Measurements from ENCODE around the gene FRRS1.

Gene FRRS1

GRCh38 chr1:99728494-99729235 is 37.8 kb downstream of the FRRS1 start:
- peak; percentile 93 for FAIRE-seq

- FAIRE-seq = no peak
Measured at GRCh38 chr1:99727575-99728185, 38.8 kb downstream of the FRRS1 start.

- no peak for FAIRE-seq
Measured at GRCh38 chr1:99726818-99727217, 39.6 kb downstream of the FRRS1 start.

GRCh38 chr1:99726407-99726806 is 40.0 kb downstream of the FRRS1 start:
- no peak for FAIRE-seq

GRCh38 chr1:99725996-99726395 is 40.4 kb downstream of the FRRS1 start:
- no peak for FAIRE-seq

GRCh38 chr1:99723251-99723650 is 43.2 kb downstream of the FRRS1 start:
- FAIRE-seq = no peak

- FAIRE-seq = no peak
Measured at GRCh38 chr1:99717005-99717404, 49.4 kb downstream of the FRRS1 start.

- FAIRE-seq = no peak
Measured at GRCh38 chr1:99713006-99713405, 53.4 kb downstream of the FRRS1 start.

- no peak for FAIRE-seq
Measured at GRCh38 chr1:99710994-99711393, 55.4 kb downstream of the FRRS1 start.

- FAIRE-seq = peak; percentile 90
Measured at GRCh38 chr1:99707535-99708142, 58.8 kb downstream of the FRRS1 start.

GRCh38 chr1:99705385-99705784 is 61.0 kb downstream of the FRRS1 start:
- FAIRE-seq = no peak

GRCh38 chr1:99704356-99704816 is 62.0 kb downstream of the FRRS1 start:
- FAIRE-seq = no peak

- FAIRE-seq = no peak
Measured at GRCh38 chr1:99702221-99702620, 64.2 kb downstream of the FRRS1 start.

- FAIRE-seq = no peak
Measured at GRCh38 chr1:99700020-99700419, 66.4 kb downstream of the FRRS1 start.

GRCh38 chr1:99697580-99697979 is 68.9 kb downstream of the FRRS1 start:
- no peak for FAIRE-seq

- no peak for FAIRE-seq
Measured at GRCh38 chr1:99696616-99697015, 69.8 kb downstream of the FRRS1 start.

GRCh38 chr1:99691175-99691574 is 75.3 kb downstream of the FRRS1 start:
- no peak for FAIRE-seq

- no peak for FAIRE-seq
Measured at GRCh38 chr1:99685516-99686180, 80.8 kb downstream of the FRRS1 start.

- no peak for FAIRE-seq
Measured at GRCh38 chr1:99682291-99682751, 84.1 kb downstream of the FRRS1 start.

GRCh38 chr1:99681583-99681982 is 84.9 kb downstream of the FRRS1 start:
- FAIRE-seq = no peak

- FAIRE-seq = no peak
Measured at GRCh38 chr1:99680270-99680669, 86.2 kb downstream of the FRRS1 start.

GRCh38 chr1:99677416-99677815 is 89.0 kb downstream of the FRRS1 start:
- no peak for FAIRE-seq

- no peak for FAIRE-seq
Measured at GRCh38 chr1:99676876-99677275, 89.6 kb downstream of the FRRS1 start.

- FAIRE-seq = no peak
Measured at GRCh38 chr1:99675994-99676393, 90.4 kb downstream of the FRRS1 start.

Measured in G401.6 (cell line).